Ishikawa (cell line): Measurements from ENCODE around the gene ATOX1.

Experiments
- CEBPB ChIP-seq: IDR thresholded peaks from 2 replicates; pipeline ENCODE4 v1.6.1; 2012
- CREB1 ChIP-seq: IDR thresholded peaks from 2 replicates; pipeline ENCODE4 v1.6.1; 2012; ENCODE audit warnings: low read depth
- EGR1 ChIP-seq: IDR thresholded peaks from 2 replicates; pipeline ENCODE4 v1.6.1; 2012
- EP300 ChIP-seq: IDR thresholded peaks from 2 replicates; pipeline ENCODE4 v1.6.1; 2012; ENCODE audit warnings: borderline replicate concordance
- FOXM1 ChIP-seq: IDR thresholded peaks from 2 replicates; pipeline ENCODE4 v1.6.1; 2012; ENCODE audit warnings: low read depth, borderline replicate concordance
- MAX ChIP-seq: IDR thresholded peaks from 2 replicates; pipeline ENCODE4 v1.6.1; 2012
- NFIC ChIP-seq: IDR thresholded peaks from 2 replicates; pipeline ENCODE4 v1.6.1; 2012
- RAD21 ChIP-seq: IDR thresholded peaks from 2 replicates; pipeline ENCODE4 v1.6.1; 2012; ENCODE audit warnings: low read depth
- REST ChIP-seq: IDR thresholded peaks from 2 replicates; pipeline ENCODE4 v1.6.1; 2012; ENCODE audit warnings: low read depth, mild to moderate bottlenecking
- TAF1 ChIP-seq: IDR thresholded peaks from 2 replicates; pipeline ENCODE4 v1.6.1; 2012; ENCODE audit warnings: low read depth, mild to moderate bottlenecking
- TCF12 ChIP-seq: IDR thresholded peaks from 2 replicates; pipeline ENCODE4 v1.6.1; 2012; ENCODE audit warnings: low read depth
- TEAD4 ChIP-seq: IDR thresholded peaks from 2 replicates; pipeline ENCODE4 v1.6.1; 2012
- USF1 ChIP-seq: IDR thresholded peaks from 2 replicates; pipeline ENCODE4 v1.6.1; 2012
- YY1 ChIP-seq: IDR thresholded peaks from 2 replicates; pipeline ENCODE4 v1.6.1; 2012; ENCODE audit warnings: low read depth
- ZBTB7A ChIP-seq: IDR thresholded peaks from 2 replicates; pipeline ENCODE4 v1.6.1; 2012; ENCODE audit warnings: low read depth

ATOX1 gene

GRCh38 chr5:151786468-151786867 is 28.0 kb upstream of the ATOX1 start:
- TF ChIP-seq CEBPB (no peak), TCF12 (no peak), EGR1 (no peak), REST (no peak), ZBTB7A (no peak), MAX (no peak), NFIC (no peak), FOXM1 (no peak), RAD21 (no peak), TEAD4 (no peak), TAF1 (no peak), EP300 (no peak), USF1 (no peak), CREB1 (no peak), YY1 (no peak)

- TF ChIP-seq YY1 = no peak
Observed at GRCh38 chr5:151784141-151784540, 25.7 kb upstream of the ATOX1 start.

- TF ChIP-seq CREB1 (no peak), ZBTB7A (no peak), RAD21 (no peak), REST (no peak), TAF1 (no peak), TEAD4 (no peak), FOXM1 (no peak), MAX (no peak), EP300 (no peak), TCF12 (no peak), EGR1 (no peak), NFIC (no peak), CEBPB (no peak), USF1 (no peak), YY1 (no peak)
Observed at GRCh38 chr5:151781201-151781600, 22.8 kb upstream of the ATOX1 start.

GRCh38 chr5:151780348-151780747 is 21.9 kb upstream of the ATOX1 start:
- TF ChIP-seq MAX = no peak
- TF ChIP-seq RAD21 = no peak
- no peak for TF ChIP-seq ZBTB7A
- TF ChIP-seq USF1 = no peak
- TF ChIP-seq REST = no peak
- no peak for TF ChIP-seq CEBPB
- TF ChIP-seq TAF1 = no peak
- TF ChIP-seq EGR1 = no peak
- TF ChIP-seq YY1 = no peak
- no peak for TF ChIP-seq TEAD4

- TF ChIP-seq TEAD4 (no peak), FOXM1 (no peak), NFIC (no peak), ZBTB7A (no peak), TCF12 (no peak), USF1 (no peak), REST (no peak)
Observed at GRCh38 chr5:151779531-151780125, 21.2 kb upstream of the ATOX1 start.
